Loucy (cell line): ENCODE results near the gene SLC2A4.

Source experiments
- H2AFZ ChIP-seq: fragments of 200-600 bp; sonication (generic); 2 replicates; pipeline ENCODE4 v1.6.0; 2016; ENCODE audit warnings: antibody characterized with exemption, mild to moderate bottlenecking, low read length, moderate library complexity
- H3F3A ChIP-seq: fragments of 200-600 bp; 2 replicates; pipeline ENCODE4 v1.6.0; 2016; ENCODE audit warnings: antibody characterized with exemption, low read depth, mild to moderate bottlenecking
- H3K27me3 ChIP-seq: fragments of 200-600 bp; sonication (generic); 2 replicates; pipeline ENCODE4 v1.6.1; 2014; ENCODE audit warnings: low read length, mild to moderate bottlenecking; ENCODE audit not compliant: insufficient read depth, poor library complexity, severe bottlenecking
- H3K36me3 ChIP-seq: fragments of 200-600 bp; sonication (generic); 2 replicates; pipeline ENCODE4 v1.6.1; 2016; ENCODE audit warnings: low read length; ENCODE audit not compliant: insufficient read depth
- H3K4me1 ChIP-seq: fragments of 200-600 bp; sonication (generic); 2 replicates; pipeline ENCODE4 v1.5.1; 2014; ENCODE audit warnings: low read length, mild to moderate bottlenecking; ENCODE audit not compliant: insufficient read depth, poor library complexity, severe bottlenecking
- H3K4me2 ChIP-seq: fragments of 200-600 bp; sonication (generic); 2 replicates; pipeline ENCODE4 v1.6.0; 2014; ENCODE audit warnings: antibody characterized with exemption, low read length, low read depth, mild to moderate bottlenecking; ENCODE audit not compliant: poor library complexity, severe bottlenecking
- H3K4me3 ChIP-seq: fragments of 200-600 bp; sonication (generic); 2 replicates; pipeline ENCODE4 v1.5.1; 2014; ENCODE audit warnings: low read length, mild to moderate bottlenecking, mixed read lengths; ENCODE audit not compliant: poor library complexity, severe bottlenecking
- H3K79me2 ChIP-seq: fragments of 200-600 bp; sonication (generic); 2 replicates; pipeline ENCODE4 v1.6.1; 2014; ENCODE audit warnings: low read length; ENCODE audit not compliant: insufficient read depth
- H3K9ac ChIP-seq: fragments of 200-600 bp; sonication (generic); 2 replicates; pipeline ENCODE4 v1.6.0; 2014; ENCODE audit warnings: mild to moderate bottlenecking, low read depth, low read length, moderate library complexity; ENCODE audit not compliant: poor library complexity, severe bottlenecking
- H3K9me2 ChIP-seq: fragments of 200-600 bp; sonication (generic); replicated peaks from 2 replicates; pipeline ENCODE4 v1.6.1; 2016; ENCODE audit warnings: low read depth, low read length, mixed read lengths
- H3K9me3 ChIP-seq: fragments of 200-600 bp; sonication (generic); 2 replicates; pipeline ENCODE4 v1.6.1; 2014; ENCODE audit warnings: mild to moderate bottlenecking, antibody characterized with exemption, low read length, low read depth; ENCODE audit not compliant: insufficient read depth
- H4K20me1 ChIP-seq: fragments of 200-600 bp; sonication (generic); 2 replicates; pipeline ENCODE4 v1.6.0; 2014; ENCODE audit warnings: antibody characterized with exemption, low read length, mild to moderate bottlenecking; ENCODE audit not compliant: insufficient read depth, poor library complexity, severe bottlenecking
- EZH2phosphoT487 ChIP-seq: fragments of 200-600 bp; IDR thresholded peaks from 2 replicates; pipeline ENCODE4 v1.6.1; 2018; ENCODE audit warnings: antibody characterized with exemption, mild to moderate bottlenecking, moderate library complexity, borderline replicate concordance
- TF ChIP-seq, protein P1 (sequence below): fragments of 200-600 bp; sonication (generic); conservative IDR thresholded peaks from 2 replicates; pipeline ENCODE4 v1.5.1; 2014; ENCODE audit warnings: mild to moderate bottlenecking, antibody characterized with exemption, low read length

SLC2A4 gene

DNA sequence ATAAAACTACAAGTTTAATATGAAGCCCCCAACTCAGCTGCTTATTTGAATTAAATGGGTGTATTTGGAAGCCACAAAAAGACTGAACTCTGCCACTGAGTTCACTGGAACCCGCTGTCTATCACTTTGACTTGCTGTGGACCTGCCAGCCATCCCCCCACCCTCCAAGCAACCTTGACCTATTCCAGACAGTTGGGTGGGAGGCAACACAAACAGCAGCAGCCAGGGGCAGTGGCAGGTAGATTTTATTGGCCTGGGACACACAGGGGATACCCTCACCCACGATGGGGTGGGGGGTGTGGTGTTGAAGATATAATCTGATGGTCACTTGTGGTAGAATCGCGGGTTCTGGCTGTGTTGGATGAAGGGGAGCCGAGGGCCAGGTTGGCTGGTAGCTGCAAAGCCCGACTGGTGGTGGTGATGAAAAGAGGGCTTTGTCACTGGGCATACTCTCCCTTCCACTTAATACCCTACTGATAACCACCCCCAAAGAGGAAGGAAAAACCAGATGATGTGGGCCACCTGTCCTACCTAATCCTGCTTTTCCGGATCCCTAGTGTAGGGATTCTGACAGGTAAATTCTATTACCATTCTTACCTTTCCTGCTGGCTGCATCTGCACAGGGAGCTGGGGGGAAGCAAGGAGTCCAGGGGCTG lies 31.0 kb downstream of the SLC2A4 start:
- Histone ChIP-seq H3F3A (peaks cover 14% of the 10 kb centered on the region), H3K79me2 (peaks cover 70% of the 10 kb centered on the region), H3K27me3 (peaks cover 11% of the 10 kb centered on the region), H3K36me3 (peaks cover 47% of the 10 kb centered on the region), H3K9me3 (no peaks in the 10 kb centered on the region), H3K4me3 (no peak overlapping the region), H3K9me2 (no peaks in the 10 kb centered on the region), H3K9ac (no peak overlapping the region), H2AFZ (no peak overlapping the region), H3K4me1 (peaks cover 42% of the 10 kb centered on the region), H3K4me2 (peak overlapping the region; percentile 82), H4K20me1 (peaks cover 65% of the 10 kb centered on the region)
- no peak for TF ChIP-seq EZH2phosphoT487
- TF ChIP-seq, protein P1, sequence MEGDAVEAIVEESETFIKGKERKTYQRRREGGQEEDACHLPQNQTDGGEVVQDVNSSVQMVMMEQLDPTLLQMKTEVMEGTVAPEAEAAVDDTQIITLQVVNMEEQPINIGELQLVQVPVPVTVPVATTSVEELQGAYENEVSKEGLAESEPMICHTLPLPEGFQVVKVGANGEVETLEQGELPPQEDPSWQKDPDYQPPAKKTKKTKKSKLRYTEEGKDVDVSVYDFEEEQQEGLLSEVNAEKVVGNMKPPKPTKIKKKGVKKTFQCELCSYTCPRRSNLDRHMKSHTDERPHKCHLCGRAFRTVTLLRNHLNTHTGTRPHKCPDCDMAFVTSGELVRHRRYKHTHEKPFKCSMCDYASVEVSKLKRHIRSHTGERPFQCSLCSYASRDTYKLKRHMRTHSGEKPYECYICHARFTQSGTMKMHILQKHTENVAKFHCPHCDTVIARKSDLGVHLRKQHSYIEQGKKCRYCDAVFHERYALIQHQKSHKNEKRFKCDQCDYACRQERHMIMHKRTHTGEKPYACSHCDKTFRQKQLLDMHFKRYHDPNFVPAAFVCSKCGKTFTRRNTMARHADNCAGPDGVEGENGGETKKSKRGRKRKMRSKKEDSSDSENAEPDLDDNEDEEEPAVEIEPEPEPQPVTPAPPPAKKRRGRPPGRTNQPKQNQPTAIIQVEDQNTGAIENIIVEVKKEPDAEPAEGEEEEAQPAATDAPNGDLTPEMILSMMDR, result no peak

DNA sequence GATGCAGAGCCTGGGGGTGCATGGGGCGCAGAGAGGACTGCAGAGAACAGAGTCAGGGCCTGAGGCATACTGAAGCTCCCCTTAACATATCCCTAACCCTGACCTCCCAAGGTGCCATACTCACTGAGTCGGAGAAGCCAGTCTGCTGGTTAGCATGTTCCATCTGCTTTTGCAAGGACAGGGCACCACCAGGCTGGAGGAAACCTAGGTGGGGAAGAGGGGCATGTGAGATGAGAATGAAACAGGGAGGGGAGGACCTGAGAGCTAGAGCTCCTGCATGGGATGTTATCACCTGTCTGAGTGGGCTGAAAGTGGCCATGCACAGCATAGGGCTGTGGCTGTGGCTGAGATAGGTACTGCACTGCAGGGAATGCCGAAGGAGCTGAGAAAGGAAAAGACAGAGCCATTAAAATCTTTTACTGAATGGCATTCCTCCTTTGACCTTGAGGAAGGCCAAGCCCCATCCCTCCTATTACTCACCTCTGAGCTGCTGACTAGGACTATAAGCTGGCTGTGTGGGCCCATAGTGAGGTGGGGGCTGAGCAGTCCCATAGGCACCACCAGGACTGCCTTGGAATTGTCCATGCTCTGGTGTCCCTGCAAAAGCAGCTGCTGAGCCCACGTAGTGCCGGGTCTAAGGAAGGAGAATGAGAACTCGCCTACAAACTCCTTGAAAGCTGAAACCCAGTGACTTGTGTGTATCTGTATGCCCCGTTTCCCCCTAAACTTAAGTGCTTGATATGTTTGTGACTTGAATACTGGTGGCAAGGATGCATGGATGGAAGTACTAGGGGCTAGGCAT lies 31.8 kb downstream of the SLC2A4 start:
- H3K4me3 ChIP-seq, result peak overlapping the region; percentile 77
- H3K27me3 ChIP-seq, result peaks cover 4% of the 10 kb centered on the region
- H3K9me2 ChIP-seq, result no peaks in the 10 kb centered on the region
- TF ChIP-seq, protein P1, result no peak; the same call in 1 of the 2 replicates
- TF ChIP-seq EZH2phosphoT487, result no peak
- peak overlapping the region; percentile 82 for H3K4me2 ChIP-seq
- no peak overlapping the region for H3K9ac ChIP-seq
- H3K9me3 ChIP-seq, result no peaks in the 10 kb centered on the region
- H3K79me2 ChIP-seq, result peaks cover 63% of the 10 kb centered on the region
- H2AFZ ChIP-seq, result no peak overlapping the region
- peaks cover 62% of the 10 kb centered on the region for H4K20me1 ChIP-seq
- H3F3A ChIP-seq, result peaks cover 12% of the 10 kb centered on the region
- H3K36me3 ChIP-seq, result peaks cover 54% of the 10 kb centered on the region
- peaks cover 42% of the 10 kb centered on the region for H3K4me1 ChIP-seq

DNA sequence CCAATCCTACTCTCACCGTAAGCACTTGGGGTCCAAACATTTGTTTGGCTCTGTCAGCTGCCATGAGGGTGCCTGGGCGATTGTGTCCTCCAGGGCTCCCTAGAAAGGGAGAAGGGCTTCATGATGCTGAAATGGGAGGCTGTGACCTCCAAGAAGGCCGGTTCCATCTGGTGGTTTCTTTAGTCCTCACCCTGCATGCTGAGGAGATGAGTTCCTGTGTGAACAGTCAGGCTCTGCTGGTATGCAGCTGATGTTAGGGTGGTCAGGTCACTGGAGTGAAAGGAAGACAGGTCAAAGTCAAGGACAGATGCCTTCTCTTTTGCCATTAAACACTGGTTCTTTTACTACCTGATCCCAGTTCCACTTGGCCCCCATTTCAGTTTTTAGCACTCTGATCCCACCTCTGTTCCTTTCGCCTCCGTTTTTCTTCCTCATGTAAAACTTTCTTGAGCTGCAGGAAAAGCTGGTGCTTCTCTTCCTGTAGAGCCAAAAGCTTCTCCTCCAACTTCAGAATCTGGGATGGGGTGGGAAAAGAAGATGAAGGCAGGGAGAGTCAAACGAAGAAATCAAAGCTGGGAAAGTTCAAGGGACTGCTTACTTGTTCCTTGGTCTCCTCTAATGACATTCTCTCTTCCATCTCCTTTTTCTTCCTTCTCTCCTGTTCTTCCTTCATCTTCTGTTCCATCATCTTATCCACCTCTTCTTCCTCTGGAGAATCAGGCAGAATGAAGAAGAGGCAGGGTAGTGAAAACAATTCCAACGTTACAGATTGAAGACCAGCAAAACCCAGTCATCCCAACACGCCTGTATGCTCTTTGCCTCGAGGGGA lies 32.6 kb downstream of the SLC2A4 start:
- H3K4me2 ChIP-seq, result peak overlapping the region; percentile 82
- peaks cover 59% of the 10 kb centered on the region for H3K36me3 ChIP-seq
- peaks cover 55% of the 10 kb centered on the region for H3K79me2 ChIP-seq
- peak overlapping the region; percentile 77 for H3K4me3 ChIP-seq
- TF ChIP-seq EZH2phosphoT487, result no peak
- TF ChIP-seq, protein P1, result no peak
- H3K9ac ChIP-seq, result peak overlapping the region; percentile 75
- H2AFZ ChIP-seq, result no peak overlapping the region
- no peaks in the 10 kb centered on the region for H3K27me3 ChIP-seq
- no peaks in the 10 kb centered on the region for H3K9me2 ChIP-seq
- H3K9me3 ChIP-seq, result no peaks in the 10 kb centered on the region
- peaks cover 54% of the 10 kb centered on the region for H4K20me1 ChIP-seq
- H3K4me1 ChIP-seq, result peaks cover 42% of the 10 kb centered on the region
- peaks cover 7% of the 10 kb centered on the region for H3F3A ChIP-seq
